ENCODE results near the gene MADD.
A peak's percentile ranks its signal among the peaks of the same experiment; 100 is the strongest.

Gene MADD

GRCh38 chr11:47345890-47346563 lies 76.1 kb downstream of the MADD start:
- no peak overlapping the region for H3K4me3 ChIP-seq (ENCODE audit: low read depth, low read length)
- DNase-seq (ENCODE audit: low read depth) = no peak
- no peak for TF ChIP-seq CTCF (IDR thresholded peaks at IDR 0.05; ENCODE audit: low read depth, low read length, missing control alignments)
- in situ Hi-C loops (cut with HindIII; ENCODE audit: low sequenced_read_pairs) = no loop called here

DNA sequence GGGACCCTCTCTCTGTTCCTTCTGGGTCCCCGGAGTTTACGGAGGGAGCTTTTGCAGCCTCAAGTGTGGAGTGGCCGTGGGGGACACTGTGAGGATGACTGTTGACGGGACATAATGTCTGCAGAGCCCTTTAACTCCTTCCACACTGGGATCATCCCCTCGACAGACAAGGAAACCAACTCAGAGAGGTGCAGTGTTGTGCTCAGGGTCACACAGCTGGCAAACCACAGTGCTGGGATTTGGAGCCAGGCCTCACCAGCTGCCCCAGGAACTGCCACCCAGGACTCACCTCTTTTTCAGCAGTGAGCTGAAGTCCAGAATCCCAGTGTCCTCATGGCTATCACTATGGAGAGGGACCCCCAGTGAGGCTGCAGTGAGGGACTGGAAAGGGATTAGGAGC lies 77.2 kb downstream of the MADD start:
- H3K4me3 ChIP-seq (ENCODE audit: low read depth, low read length) = no peak overlapping the region
- no peak for TF ChIP-seq CTCF (IDR thresholded peaks at IDR 0.05; ENCODE audit: low read depth, low read length, missing control alignments)
- DNase-seq (ENCODE audit: low read depth) = no peak
- in situ Hi-C loops (cut with HindIII; ENCODE audit: low sequenced_read_pairs) = no loop called here

GRCh38 chr11:47348131-47348802 lies 78.3 kb downstream of the MADD start:
- in situ Hi-C loops (cut with HindIII; ENCODE audit: low sequenced_read_pairs) = no loop called here
- DNase-seq (ENCODE audit: low read depth) = no peak
- H3K4me3 ChIP-seq (ENCODE audit: low read depth, low read length) = no peak overlapping the region
- TF ChIP-seq CTCF (IDR thresholded peaks at IDR 0.05; ENCODE audit: low read depth, low read length, missing control alignments) = no peak

GRCh38 chr11:47348859-47349258 lies 78.9 kb downstream of the MADD start:
- peak; percentile 35 for TF ChIP-seq CTCF (IDR thresholded peaks at IDR 0.05; ENCODE audit: low read depth, low read length, missing control alignments)
- no peak overlapping the region for H3K4me3 ChIP-seq (ENCODE audit: low read depth, low read length)
- in situ Hi-C loops (cut with HindIII; ENCODE audit: low sequenced_read_pairs) = no loop called here
- no peak for DNase-seq (ENCODE audit: low read depth)

DNA sequence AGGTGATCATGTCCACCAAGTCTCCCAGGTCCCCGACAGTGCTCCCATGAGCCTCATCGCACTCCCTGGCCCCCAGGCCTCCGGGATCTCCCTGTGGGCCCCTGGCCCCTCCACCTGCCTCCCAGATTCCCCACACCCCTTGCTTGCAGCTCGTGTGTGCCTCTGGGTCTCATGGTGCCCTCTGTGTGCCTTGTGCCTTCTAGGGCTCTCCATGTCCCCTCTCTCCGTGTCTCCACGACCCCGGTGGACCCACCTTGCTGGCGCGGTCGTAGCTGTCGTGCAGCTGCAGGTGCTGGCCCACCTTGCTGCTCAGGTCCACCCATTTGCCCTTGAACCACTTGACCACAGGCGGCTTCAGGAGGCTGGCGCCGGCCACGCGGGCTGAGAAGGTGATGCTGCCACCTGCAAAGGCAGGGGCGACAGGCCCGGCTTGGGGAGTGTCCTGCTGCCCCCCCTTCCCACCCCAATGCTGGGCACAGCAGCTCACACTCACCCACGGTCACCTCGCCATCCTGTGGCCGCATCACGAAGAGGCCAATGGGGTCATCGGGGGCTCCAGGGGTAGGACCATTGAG lies 79.7 kb downstream of the MADD start:
- in situ Hi-C loops (cut with HindIII; ENCODE audit: low sequenced_read_pairs) = no loop called here
- no peak overlapping the region for H3K4me3 ChIP-seq (ENCODE audit: low read depth, low read length)
- no peak for DNase-seq (ENCODE audit: low read depth)

GRCh38 chr11:47350315-47350714 lies 80.4 kb downstream of the MADD start:
- in situ Hi-C loops (cut with HindIII; ENCODE audit: low sequenced_read_pairs) = no loop called here
- H3K4me3 ChIP-seq (ENCODE audit: low read depth, low read length) = no peak overlapping the region
- no peak for DNase-seq (ENCODE audit: low read depth)
- no peak for TF ChIP-seq CTCF (IDR thresholded peaks at IDR 0.05; ENCODE audit: low read depth, low read length, missing control alignments)

More for the DNA sequence above, 79.7 kb downstream of the MADD start:
- no peak for TF ChIP-seq CTCF (IDR thresholded peaks at IDR 0.05; ENCODE audit: low read depth, low read length, missing control alignments)
